Astrocyte of the spinal cord (primary cell): Measurements from ENCODE around the gene PIGQ.

Experiments
- DNase-seq: peaks from one replicate; pipeline ENCODE4 v3.0.0; 2011; ENCODE audit warnings: low read depth, low spot score
- H3K4me3 ChIP-seq: 2 replicates; pipeline ENCODE4 v1.5.1; 2011; ENCODE audit warnings: low read depth, mild to moderate bottlenecking, low read length, moderate library complexity
- CTCF ChIP-seq: IDR thresholded peaks from 2 replicates; pipeline ENCODE4 v1.5.1; 2012; ENCODE audit warnings: low read depth, mild to moderate bottlenecking, low read length, inconsistent platforms
- in situ Hi-C: cut with HindIII; loops from 2 replicates; pipeline ENCODE4 v1.10.0; 2017; ENCODE audit warnings: low sequenced_read_pairs

Gene PIGQ

GRCh38 chr16:609984-610383 lies 40.2 kb downstream of the PIGQ start:
- DNase-seq = no peak
- H3K4me3 ChIP-seq = no peak overlapping the region
- TF ChIP-seq CTCF = no peak
- in situ Hi-C loops = no loop called here

- in situ Hi-C loops = no loop called here
- peak; percentile 26 for DNase-seq
- peak; percentile 63 for TF ChIP-seq CTCF
- H3K4me3 ChIP-seq = no peak overlapping the region
Observed at GRCh38 chr16:610513-611381, 41.0 kb downstream of the PIGQ start.

GRCh38 chr16:615122-615521 lies 45.4 kb downstream of the PIGQ start:
- DNase-seq = no peak
- in situ Hi-C loops = no loop called here
- H3K4me3 ChIP-seq = no peak overlapping the region
- TF ChIP-seq CTCF = no peak

GRCh38 chr16:616733-617586 lies 47.2 kb downstream of the PIGQ start:
- in situ Hi-C loops = no loop called here

GRCh38 chr16:617855-618254 lies 48.1 kb downstream of the PIGQ start:
- no peak for DNase-seq
- no peak for TF ChIP-seq CTCF
- no peak overlapping the region for H3K4me3 ChIP-seq
- in situ Hi-C loops = no loop called here

More at GRCh38 chr16:616733-617586, 47.2 kb downstream of the PIGQ start:
- TF ChIP-seq CTCF = no peak
- DNase-seq = no peak
- no peak overlapping the region for H3K4me3 ChIP-seq

- in situ Hi-C loops = no loop called here
- DNase-seq = no peak
- no peak overlapping the region for H3K4me3 ChIP-seq
- no peak for TF ChIP-seq CTCF
Observed at GRCh38 chr16:619476-620100, 49.8 kb downstream of the PIGQ start.
